Mucosa of gallbladder (tissue), 1 donor: Measurements from ENCODE around the gene ZNF264. TPM values are rescaled to one million over a fixed set of nuclear protein-coding genes. Genes with fewer than 3 reads are reported as not detected.
A peak's percentile ranks its signal among the peaks of the same experiment; 100 is the strongest.
"Not testable (repeated sequence)": the region's sequence is repeated elsewhere in the genome, so short reads cannot be mapped to it uniquely, and the experiment has no call there.

ENCODE experiments used
- DNase-seq: peaks from one replicate; pipeline ENCODE4 v3.0.0-alpha.2; 2020; ENCODE audit warnings: low spot score
- total RNA-seq: library from RNA; stranded (reverse); gene quantifications from one replicate; pipeline ENCODE4 v1.2.1, GENCODE V29; 2021
- donor health status: DM: no; HTN: no; CAD: no.

Gene ZNF264
- total RNA-seq: 50.4 TPM

- peak; percentile 92 for DNase-seq
Measured at GRCh38 chr19:57191141-57192076, at the start of gene ZNF264. TSS of gene ZNF264 (plus strand) at chr19:57191500. CDS start at chr19:57191914, 414 bp downstream.

DNA sequence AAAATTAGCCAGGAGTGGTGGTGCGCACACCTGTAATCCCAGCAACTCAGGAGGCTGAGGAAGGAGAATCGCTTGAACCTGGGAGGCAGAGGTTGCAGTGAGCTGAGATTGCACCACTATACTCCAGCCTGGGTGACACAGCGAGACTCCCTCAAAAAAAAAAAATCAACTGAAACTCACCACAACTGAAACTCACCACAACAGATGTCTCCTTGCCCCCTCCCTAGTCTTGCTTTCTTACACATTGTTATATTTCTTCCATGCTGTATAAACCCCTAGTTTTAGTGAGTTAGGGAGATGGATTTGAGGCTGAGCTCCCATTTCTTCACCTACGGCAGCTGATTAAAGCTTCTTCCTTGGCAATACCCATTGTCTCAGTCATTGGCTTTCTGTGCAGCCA lies 49.6 kb upstream of the ZNF264 start:
- DNase-seq: no peak

- DNase-seq: no peak
Measured at GRCh38 chr19:57152921-57153320, 38.4 kb upstream of the ZNF264 start.

GRCh38 chr19:57161985-57162539 lies 29.2 kb upstream of the ZNF264 start:
- DNase-seq: no peak

DNA sequence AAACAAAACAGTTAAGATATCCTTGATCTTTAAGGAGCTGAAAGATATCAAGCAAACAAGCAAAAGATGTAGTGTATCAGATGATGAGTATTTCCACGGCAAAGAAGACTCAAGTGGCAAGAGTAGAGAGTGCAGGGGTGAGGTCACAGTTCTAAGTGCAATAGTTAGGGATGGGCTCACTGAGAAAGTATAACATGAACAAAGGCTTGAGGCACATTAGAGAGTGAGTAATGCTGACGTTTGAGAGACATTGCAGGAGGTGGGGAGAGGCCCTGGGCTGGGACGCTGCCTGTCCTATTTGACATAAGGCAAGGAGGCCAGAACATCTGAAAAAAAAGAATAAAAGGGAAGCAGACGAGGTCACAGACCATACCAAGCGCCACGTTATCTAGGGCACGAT lies 25.5 kb upstream of the ZNF264 start:
- no peak for DNase-seq

DNA sequence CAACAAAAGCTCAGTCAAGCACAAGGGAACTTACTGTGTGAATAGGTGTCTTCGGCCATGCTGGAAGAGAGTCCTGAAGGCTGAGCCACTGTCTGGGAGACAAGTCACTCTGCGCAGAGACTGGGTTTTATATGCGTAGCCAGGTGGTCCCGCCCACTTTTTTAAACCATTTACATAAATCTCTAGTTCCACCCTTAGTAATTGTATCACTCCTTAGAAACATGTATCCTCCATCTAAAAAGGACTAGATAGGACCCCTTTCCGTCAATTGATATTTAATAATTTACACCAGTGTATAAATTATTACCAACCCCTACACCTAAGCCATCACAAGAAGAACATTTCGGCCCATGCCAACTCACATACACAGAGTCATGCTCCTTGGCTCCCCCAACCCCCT lies 23.9 kb upstream of the ZNF264 start, which contains the start of gene DUXA:
Gene DUXA, minus strand, starts transcription at position 101 of the 400 bp plus-strand sequence. Its CDS starts 42 bp downstream, at position 59.
- DNase-seq: no peak

GRCh38 chr19:57171551-57172081 lies 19.7 kb upstream of the ZNF264 start:
- peak; percentile 51 for DNase-seq

DNA sequence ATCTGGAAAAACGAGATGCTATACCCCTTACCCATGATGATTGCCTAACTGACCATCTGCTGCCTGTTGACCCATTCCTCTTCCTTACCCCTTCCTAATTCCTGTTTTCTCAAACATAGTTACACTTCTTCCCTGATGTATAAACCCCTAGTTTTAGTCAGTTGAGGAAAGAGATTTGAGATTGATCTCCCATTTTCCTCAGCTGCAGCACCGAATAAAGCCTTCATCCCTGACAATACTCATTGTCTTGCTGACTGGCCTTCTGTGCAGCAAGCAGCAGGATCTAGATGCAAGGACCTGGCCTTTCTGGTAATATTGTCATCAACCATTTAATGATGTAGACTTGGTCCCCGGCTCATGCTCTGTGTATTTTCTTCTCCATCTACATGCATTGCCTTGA lies 999 bp upstream of the ZNF264 start:
- DNase-seq: no peak

GRCh38 chr19:57192077-57192420 lies 749 bp downstream of the ZNF264 start:
- DNase-seq: no peak

GRCh38 chr19:57192993-57193392 lies 1.7 kb downstream of the ZNF264 start:
- DNase-seq: no peak

DNA sequence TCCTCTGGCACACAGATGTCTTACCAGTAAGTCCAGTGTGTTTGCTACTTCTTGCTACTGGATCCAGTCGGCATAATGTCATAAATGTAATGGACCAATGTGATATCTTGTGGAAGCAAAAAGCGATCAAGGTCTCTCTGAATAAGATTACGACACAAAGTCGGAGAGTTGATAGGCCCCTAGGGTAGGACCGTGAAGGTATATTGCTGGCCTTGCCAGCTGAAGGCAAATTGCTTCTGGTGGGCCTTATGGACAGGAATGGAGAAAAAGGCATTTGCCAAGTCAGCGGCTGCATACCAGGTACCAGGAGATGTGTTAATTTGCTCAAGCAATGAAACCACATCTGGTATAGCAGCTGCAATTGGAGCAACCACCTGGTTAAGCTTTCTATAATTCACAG lies 6.6 kb downstream of the ZNF264 start:
- not testable (repeated sequence) for DNase-seq

- DNase-seq: no peak
Measured at GRCh38 chr19:57202160-57202559, 10.9 kb downstream of the ZNF264 start.

DNA sequence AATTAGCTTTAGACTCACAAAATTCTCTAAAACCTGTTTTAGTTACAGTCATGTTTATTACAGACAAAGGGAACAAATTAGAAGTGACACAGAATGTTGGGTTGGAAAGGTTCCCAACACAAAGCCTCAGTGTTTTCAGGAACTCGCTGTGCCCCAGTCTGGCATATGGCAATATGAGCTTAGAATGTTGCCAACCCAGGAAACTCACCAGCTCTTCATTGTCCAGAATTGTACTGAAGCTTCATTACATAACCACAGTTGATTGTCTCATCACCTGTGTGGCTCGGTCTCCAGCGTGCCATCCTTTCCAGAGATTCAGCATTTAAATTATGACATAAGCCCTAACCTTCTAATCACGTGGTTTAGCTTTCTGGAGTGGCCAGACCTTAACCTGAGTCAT lies 19.1 kb downstream of the ZNF264 start:
- DNase-seq: no peak

GRCh38 chr19:57212109-57212508 lies 20.8 kb downstream of the ZNF264 start:
- DNase-seq: no peak

GRCh38 chr19:57227502-57227901 lies 36.2 kb downstream of the ZNF264 start:
- DNase-seq: no peak

GRCh38 chr19:57231686-57232085 lies 40.4 kb downstream of the ZNF264 start:
- DNase-seq: no peak

- no peak for DNase-seq
Measured at GRCh38 chr19:57233207-57233606, 41.9 kb downstream of the ZNF264 start.

GRCh38 chr19:57239982-57240310 lies 48.6 kb downstream of the ZNF264 start:
- DNase-seq: no peak

DNA sequence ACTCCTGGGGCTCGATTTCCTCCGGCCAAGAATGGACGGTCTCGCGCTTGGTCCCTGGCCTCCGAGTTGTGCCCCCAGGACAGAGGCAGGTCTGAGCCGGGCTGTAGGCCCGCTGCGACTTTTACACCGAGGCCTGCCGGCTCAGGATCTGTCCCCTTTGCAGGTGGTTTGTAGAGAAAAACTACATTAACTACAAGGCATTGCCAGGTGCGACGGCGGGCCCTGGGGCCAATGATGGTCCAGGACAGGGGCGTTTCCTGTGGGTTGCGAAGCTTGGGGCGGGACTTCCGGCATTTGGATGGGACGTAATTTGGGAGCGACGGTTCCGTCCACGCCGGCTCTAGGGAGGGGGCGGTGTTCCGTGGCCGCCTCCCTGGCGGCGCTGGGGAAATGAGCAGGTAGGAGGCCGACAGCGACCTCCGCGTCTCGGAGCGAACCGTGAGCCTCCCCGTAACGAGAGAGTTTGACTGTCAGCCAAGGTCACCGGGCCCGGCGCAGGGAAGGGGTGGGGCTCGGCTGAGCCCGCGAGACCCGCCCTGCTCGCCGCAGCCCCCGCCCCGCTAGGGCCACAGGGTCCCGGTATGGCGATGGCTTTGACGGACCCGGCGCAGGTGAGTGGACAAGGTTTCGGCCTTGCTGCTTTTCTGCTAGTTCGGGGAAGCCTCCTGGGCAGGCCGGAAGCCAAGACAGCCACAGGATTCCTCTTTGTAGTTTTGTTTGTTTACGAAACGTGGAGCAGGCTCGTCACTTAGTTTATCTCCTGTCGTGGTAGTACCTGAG lies 49.2 kb downstream of the ZNF264 start, which contains the start of gene ZNF805:
Gene ZNF805, plus strand, starts transcription at position 322 of the 780 bp plus-strand sequence. Its CDS starts 260 bp downstream, at position 582.
- DNase-seq: peak; percentile 95

- DNase-seq: no peak
Measured at GRCh38 chr19:57241176-57241575, 49.9 kb downstream of the ZNF264 start.

GRCh38 chr19:57242821-57243220 lies 51.5 kb downstream of the ZNF264 start:
- DNase-seq: no peak

- DNase-seq: no peak
Measured at GRCh38 chr19:57244513-57244912, 53.2 kb downstream of the ZNF264 start.
